Stimulated activated naive B cell treated with anti-CD40 and anti-IgM and Interleukin-4, amounts not matched to agents 10 μg/mL and 1 μg/mL and 100 μg/mL, for 72 hours (primary cell): Measurements from ENCODE around the gene MIA.
"Not testable (repeated sequence)": the region's sequence is repeated elsewhere in the genome, so short reads cannot be mapped to it uniquely, and the experiment has no call there.

Experiments used
- ATAC-seq, 2 donors: fragments of 150-1000 bp; cut with Tn5 transposase; replicated peaks; 2 replicates each; pipeline ENCODE4 v1.10.0; 2021; ENCODE audit warnings: moderate library complexity in 1 of 2
- DNase-seq: peaks from one replicate; pipeline ENCODE4 v3.0.0; 2021
- H3K27ac Mint-ChIP-seq: one replicate; pipeline ENCODE4 v1.8.0; 2022; ENCODE audit warnings: mild to moderate bottlenecking, mixed read lengths
- H3K27me3 Mint-ChIP-seq, 2 donors: one replicate each; pipeline ENCODE4 v1.8.0; 2022; ENCODE audit warnings: mixed read lengths in 2 of 2
- H3K36me3 Mint-ChIP-seq, 2 donors: one replicate each; pipeline ENCODE4 v1.8.0; 2022; ENCODE audit warnings: mixed read lengths in 2 of 2, mild to moderate bottlenecking in 1 of 2
- H3K4me1 Mint-ChIP-seq, 2 donors: one replicate each; pipeline ENCODE4 v1.8.0; 2022; ENCODE audit warnings: mixed read lengths in 2 of 2, mild to moderate bottlenecking in 1 of 2
- H3K4me3 Mint-ChIP-seq, 2 donors: one replicate each; pipeline ENCODE4 v1.8.0; 2022; ENCODE audit warnings: mild to moderate bottlenecking in 2 of 2, mixed read lengths in 2 of 2, moderate library complexity in 1 of 2
- H3K9me3 Mint-ChIP-seq, 2 donors: one replicate each; pipeline ENCODE4 v1.8.0; 2022; ENCODE audit warnings: mixed read lengths in 2 of 2, mild to moderate bottlenecking in 1 of 2

MIA gene

GRCh38 chr19:40774916-40775631, at the start of gene MIA:
Gene MIA (plus strand): TSS chr19:40775521. CDS start chr19:40775543, 22 bp downstream.
- Mint-ChIP-seq H3K9me3 (peaks cover 0 to 11% of the 10 kb centered on the region in 2 donors), H3K27ac (peak within 1 kb of the TSS; percentile 89), H3K4me1 (peaks cover 30 to 67% of the 10 kb centered on the region in 2 donors), H3K36me3 (peaks cover 21 to 22% of the 10 kb centered on the region in 2 donors), H3K27me3 (no peaks in the 10 kb centered on the region), H3K4me3 (peak within 1 kb of the TSS; percentile 31 to 41)
- ATAC-seq (no peak), DNase-seq (no peak)

DNA sequence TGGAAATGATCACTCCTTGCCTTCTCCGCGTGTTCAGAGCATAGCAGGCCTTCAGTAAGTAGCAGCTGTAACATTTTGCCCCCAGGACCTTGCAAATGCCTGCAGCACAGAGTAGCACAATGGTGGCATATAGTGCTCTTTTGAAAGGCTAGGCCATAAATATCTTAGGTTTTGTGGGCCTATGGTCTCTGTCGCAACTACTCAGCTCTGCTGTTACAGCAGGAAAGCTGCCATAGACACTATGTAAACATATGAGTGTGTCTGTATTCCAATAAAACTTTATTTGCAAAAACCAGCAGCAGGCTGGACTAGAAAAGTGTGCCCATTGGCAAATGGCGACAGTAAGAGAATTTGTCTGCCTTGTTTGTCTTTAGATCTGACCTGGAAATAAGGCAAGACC, 49.0 kb upstream of the MIA start:
- ATAC-seq (no peak), DNase-seq (no peak)
- peaks cover 33 to 46% of the 10 kb centered on the region in 2 donors for H3K36me3 Mint-ChIP-seq
- no peak overlapping the region for H3K4me3 Mint-ChIP-seq
- H3K4me1 Mint-ChIP-seq, result peaks cover 9 to 28% of the 10 kb centered on the region in 2 donors
- H3K9me3 Mint-ChIP-seq, result no peaks in the 10 kb centered on the region
- H3K27me3 Mint-ChIP-seq, result no peaks in the 10 kb centered on the region
- H3K27ac Mint-ChIP-seq, result no peak overlapping the region

DNA sequence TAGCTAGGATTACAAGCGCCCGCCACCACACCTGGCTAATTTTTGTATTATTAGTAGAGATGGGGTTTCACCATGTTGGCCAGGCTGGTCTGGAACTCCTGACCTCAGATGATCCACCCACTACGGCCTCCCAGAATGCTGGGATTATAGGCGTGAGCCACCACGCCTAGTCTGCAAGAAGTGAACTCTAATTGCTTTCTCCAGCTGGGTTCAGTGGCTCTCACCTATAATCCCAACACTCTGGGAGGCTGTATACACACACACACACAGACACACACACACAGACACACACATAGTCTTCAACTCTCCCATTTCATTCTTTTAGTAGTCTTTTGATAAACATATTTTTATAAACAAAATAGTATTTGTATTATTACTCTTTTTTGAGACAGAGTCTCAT, 45.3 kb upstream of the MIA start:
- not testable (repeated sequence) for H3K27ac Mint-ChIP-seq

GRCh38 chr19:40732304-40732703, 43.0 kb upstream of the MIA start:
- not testable (repeated sequence) for H3K4me1 Mint-ChIP-seq, ATAC-seq, H3K4me3 Mint-ChIP-seq, H3K27me3 Mint-ChIP-seq, H3K9me3 Mint-ChIP-seq, H3K27ac Mint-ChIP-seq, DNase-seq
- peaks cover 32 to 55% of the 10 kb centered on the region in 2 donors for H3K36me3 Mint-ChIP-seq

More for the DNA sequence above, 45.3 kb upstream of the MIA start:
- not testable (repeated sequence) for H3K4me1 Mint-ChIP-seq, H3K4me3 Mint-ChIP-seq, H3K27me3 Mint-ChIP-seq, H3K9me3 Mint-ChIP-seq, ATAC-seq, DNase-seq
- H3K36me3 Mint-ChIP-seq, result peaks cover 36 to 51% of the 10 kb centered on the region in 2 donors

DNA sequence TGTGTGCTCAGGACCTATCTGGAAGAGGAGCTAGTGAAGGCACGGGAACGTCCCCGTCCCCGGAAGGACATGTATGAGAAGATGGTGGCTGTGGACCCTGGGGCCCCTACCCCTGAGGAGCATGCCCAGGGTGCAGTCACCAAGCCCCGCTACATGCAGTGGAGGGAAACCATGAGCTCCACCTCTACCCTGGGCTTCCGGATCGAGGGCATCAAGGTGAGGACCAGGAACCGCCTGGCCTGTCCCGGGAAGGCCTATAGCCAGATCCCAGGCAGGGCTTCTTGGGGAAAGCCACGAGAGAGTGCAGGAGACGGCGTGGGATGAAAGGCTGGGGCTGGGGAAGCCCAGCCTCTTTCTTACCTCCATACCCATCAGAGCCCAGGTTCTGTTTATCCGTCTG, 42.2 kb upstream of the MIA start:
- no peak for ATAC-seq
- no peaks in the 10 kb centered on the region for H3K9me3 Mint-ChIP-seq
- peaks cover 37 to 54% of the 10 kb centered on the region in 2 donors for H3K36me3 Mint-ChIP-seq
- peak overlapping the region; percentile 33 for H3K27ac Mint-ChIP-seq
- no peaks in the 10 kb centered on the region for H3K27me3 Mint-ChIP-seq
- no peak overlapping the region for H3K4me3 Mint-ChIP-seq
- no peak for DNase-seq
- H3K4me1 Mint-ChIP-seq, result no peaks in the 10 kb centered on the region

- no peak for ATAC-seq
These were observed 40.1 kb upstream of the MIA start for GRCh38 chr19:40735013-40735771.

GRCh38 chr19:40736661-40737060, 38.7 kb upstream of the MIA start:
- peaks cover 3 to 5% of the 10 kb centered on the region in 2 donors for H3K4me1 Mint-ChIP-seq
- H3K27ac Mint-ChIP-seq, result no peak overlapping the region
- H3K36me3 Mint-ChIP-seq, result peaks cover 43 to 58% of the 10 kb centered on the region in 2 donors
- H3K4me3 Mint-ChIP-seq, result no peak overlapping the region
- no peak for DNase-seq
- H3K27me3 Mint-ChIP-seq, result no peaks in the 10 kb centered on the region
- no peaks in the 10 kb centered on the region for H3K9me3 Mint-ChIP-seq
- ATAC-seq, result no peak

More at GRCh38 chr19:40735013-40735771, 40.1 kb upstream of the MIA start:
- no peak overlapping the region for H3K27ac Mint-ChIP-seq
- no peaks in the 10 kb centered on the region for H3K9me3 Mint-ChIP-seq
- peaks cover 48 to 64% of the 10 kb centered on the region in 2 donors for H3K36me3 Mint-ChIP-seq
- no peak overlapping the region for H3K4me3 Mint-ChIP-seq
- H3K4me1 Mint-ChIP-seq, result peaks cover 3 to 5% of the 10 kb centered on the region in 2 donors
- H3K27me3 Mint-ChIP-seq, result no peaks in the 10 kb centered on the region
- no peak for DNase-seq

DNA sequence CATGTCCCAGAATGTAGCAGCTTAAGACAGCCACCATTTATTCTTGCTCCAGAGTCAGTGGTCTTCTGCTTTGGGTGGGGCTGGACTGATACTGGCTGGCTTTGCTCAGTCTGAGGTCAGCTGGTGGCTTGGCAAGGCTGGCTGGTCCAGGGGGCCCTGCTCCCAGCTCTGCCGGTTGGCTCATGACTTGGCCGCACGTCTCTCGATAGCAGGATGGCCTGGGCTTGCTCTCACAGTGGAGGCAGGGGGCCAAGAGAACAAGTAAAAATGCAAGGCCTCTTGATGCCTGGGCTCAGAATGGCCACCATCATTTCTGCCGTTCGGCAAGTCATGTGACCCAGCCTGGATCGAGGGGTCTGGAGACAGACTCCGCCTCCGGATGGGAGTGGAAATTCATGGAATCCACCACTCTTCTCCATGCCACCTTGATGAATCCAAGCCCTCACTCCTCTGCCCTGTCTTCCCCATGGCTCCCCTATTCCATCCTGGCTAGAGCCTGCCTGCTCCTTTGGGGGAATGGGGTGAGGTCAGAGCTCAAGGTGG, 38.1 kb upstream of the MIA start:
- DNase-seq (no peak), ATAC-seq (no peak)
- H3K4me1 Mint-ChIP-seq, result peaks cover 4 to 5% of the 10 kb centered on the region in 2 donors
- H3K4me3 Mint-ChIP-seq, result no peak overlapping the region
- H3K27ac Mint-ChIP-seq, result no peak overlapping the region
- H3K27me3 Mint-ChIP-seq, result no peaks in the 10 kb centered on the region
- no peaks in the 10 kb centered on the region for H3K9me3 Mint-ChIP-seq
- H3K36me3 Mint-ChIP-seq, result peaks cover 43 to 61% of the 10 kb centered on the region in 2 donors

DNA sequence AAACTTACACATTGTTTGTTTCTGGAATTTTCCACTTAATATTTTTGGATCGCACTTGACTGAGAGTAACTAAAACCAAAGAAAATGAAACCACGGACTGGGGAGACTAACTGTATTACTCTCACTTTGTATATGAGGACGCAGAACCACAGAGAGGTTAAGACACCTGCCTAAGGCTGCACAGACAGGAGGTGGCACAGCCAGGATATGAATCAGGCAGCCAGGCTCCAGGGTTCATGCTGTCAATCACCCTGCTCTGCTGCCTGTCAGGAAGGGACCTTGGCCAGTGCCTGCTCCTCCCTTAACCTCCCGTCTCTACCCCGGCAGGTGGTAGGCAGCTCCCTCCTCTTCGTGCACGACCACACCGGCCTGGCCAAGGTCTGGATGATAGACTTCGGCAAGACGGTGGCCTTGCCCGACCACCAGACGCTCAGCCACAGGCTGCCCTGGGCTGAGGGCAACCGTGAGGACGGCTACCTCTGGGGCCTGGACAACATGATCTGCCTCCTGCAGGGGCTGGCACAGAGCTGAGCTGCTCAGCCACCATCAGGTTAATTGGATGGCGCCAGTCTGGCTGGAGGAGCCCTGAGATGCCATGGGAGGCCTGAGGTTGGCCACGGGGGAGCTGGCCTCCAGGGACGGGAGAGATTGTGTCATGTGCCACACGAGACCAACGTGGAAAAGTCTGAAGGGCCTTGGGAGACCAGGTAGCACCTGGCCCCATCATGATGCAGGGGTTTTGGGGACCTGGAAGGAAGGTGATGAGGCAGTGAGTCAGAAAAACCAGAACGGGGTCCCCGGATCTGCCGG, 36.1 kb upstream of the MIA start:
- no peaks in the 10 kb centered on the region for H3K27me3 Mint-ChIP-seq
- H3K27ac Mint-ChIP-seq, result peak overlapping the region; percentile 27
- peaks cover 4 to 5% of the 10 kb centered on the region in 2 donors for H3K4me1 Mint-ChIP-seq
- no peaks in the 10 kb centered on the region for H3K9me3 Mint-ChIP-seq
- no peak for DNase-seq
- H3K36me3 Mint-ChIP-seq, result peaks cover 31 to 47% of the 10 kb centered on the region in 2 donors
- H3K4me3 Mint-ChIP-seq, result no peak overlapping the region
- ATAC-seq, result no peak

DNA sequence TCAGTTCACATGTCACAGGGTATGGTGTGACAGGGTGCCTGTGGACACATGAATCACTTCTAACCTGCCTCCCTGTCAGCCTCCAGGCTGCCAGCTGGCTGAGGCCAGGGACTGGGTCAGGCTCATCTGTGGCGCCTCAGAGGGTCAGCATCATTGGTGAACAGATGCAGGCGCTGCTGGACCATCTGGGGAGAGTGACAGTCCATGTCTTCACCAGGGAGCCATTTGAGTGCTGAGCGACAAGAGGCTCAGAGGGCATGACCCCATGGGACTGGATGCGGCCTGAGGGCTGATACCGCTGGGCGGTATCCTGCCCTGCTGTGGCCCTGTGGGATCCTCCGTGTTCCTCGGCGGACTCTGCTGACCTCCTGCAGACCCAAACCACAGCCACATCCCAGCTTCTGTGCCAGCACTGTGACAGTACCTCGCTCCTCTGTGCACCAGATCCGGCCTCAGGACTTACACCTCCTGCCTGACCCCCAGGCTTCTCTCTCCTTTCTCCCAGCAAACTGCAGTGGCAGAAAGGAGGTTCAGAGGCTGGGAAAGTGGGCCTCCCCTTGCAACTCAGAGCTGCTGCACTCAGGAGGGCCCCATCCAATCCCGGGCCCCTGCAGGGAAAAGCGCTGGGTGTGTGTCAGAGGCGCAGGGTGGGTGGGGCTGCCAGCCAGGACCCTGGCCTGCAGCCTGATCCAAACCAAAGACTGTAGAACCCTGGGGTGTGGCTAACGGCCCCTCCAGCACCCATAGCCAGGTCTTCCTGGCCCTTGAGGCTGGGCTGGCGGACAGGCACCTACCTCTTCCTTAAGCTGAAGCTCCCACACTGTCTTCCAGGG, 35.2 kb upstream of the MIA start:
- Mint-ChIP-seq H3K36me3 (peaks cover 28 to 43% of the 10 kb centered on the region in 2 donors), H3K27ac (peak overlapping the region; percentile 42), H3K27me3 (no peaks in the 10 kb centered on the region), H3K4me3 (no peak overlapping the region), H3K9me3 (no peaks in the 10 kb centered on the region), H3K4me1 (peaks cover 4 to 5% of the 10 kb centered on the region in 2 donors)
- DNase-seq, result no peak
- no peak for ATAC-seq

- Mint-ChIP-seq H3K27me3 (no peaks in the 10 kb centered on the region), H3K4me1 (peaks cover 4 to 5% of the 10 kb centered on the region in 2 donors), H3K36me3 (peaks cover 23 to 37% of the 10 kb centered on the region in 2 donors), H3K27ac (peak overlapping the region; percentile 42), H3K9me3 (no peaks in the 10 kb centered on the region), H3K4me3 (no peak overlapping the region)
- no peak for DNase-seq
- ATAC-seq, result no peak
These were observed 34.6 kb upstream of the MIA start for GRCh38 chr19:40740747-40741146.

GRCh38 chr19:40741527-40742390, 33.6 kb upstream of the MIA start:
- peak in 1 of 2 donors; percentile 12 for ATAC-seq
- peak overlapping the region; percentile 70 for H3K27ac Mint-ChIP-seq

More at GRCh38 chr19:40741527-40742390, 33.6 kb upstream of the MIA start:
- Mint-ChIP-seq H3K4me3 (no peak overlapping the region), H3K36me3 (peaks cover 19 to 33% of the 10 kb centered on the region in 2 donors), H3K9me3 (no peaks in the 10 kb centered on the region), H3K4me1 (peaks cover 4 to 5% of the 10 kb centered on the region in 2 donors), H3K27me3 (no peaks in the 10 kb centered on the region)
- no peak for DNase-seq
